GM21576 (cell line): ENCODE measurements around the gene SLCO3A1.

ENCODE experiments used
- ATAC-seq: cut with Tn5 transposase; IDR thresholded peaks from one replicate; pipeline ENCODE4 v1.9.1; 2021; ENCODE audit warnings: mild to moderate bottlenecking, moderate library complexity; ENCODE audit not compliant: unreplicated experiment

The SLCO3A1 gene

DNA sequence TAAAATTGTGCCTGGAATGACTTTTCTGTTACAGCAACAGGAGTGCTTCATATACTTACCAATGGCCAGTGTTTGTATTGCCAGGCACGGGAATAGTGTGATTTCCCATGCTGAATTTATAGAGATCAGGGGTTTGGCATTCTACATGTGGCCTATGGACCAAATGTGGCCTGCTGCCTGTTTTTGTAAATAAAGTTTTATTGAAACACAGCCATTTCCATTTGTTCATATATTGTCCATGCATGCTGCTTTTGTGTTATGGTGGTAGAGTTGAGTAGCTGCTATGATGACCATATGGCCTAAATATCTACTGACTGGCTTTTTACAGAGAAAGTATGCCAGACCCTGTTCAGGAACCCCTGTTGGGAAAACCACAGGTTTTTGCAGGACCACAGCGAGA is 55.6 kb downstream of the SLCO3A1 start:
- no peak for ATAC-seq

DNA sequence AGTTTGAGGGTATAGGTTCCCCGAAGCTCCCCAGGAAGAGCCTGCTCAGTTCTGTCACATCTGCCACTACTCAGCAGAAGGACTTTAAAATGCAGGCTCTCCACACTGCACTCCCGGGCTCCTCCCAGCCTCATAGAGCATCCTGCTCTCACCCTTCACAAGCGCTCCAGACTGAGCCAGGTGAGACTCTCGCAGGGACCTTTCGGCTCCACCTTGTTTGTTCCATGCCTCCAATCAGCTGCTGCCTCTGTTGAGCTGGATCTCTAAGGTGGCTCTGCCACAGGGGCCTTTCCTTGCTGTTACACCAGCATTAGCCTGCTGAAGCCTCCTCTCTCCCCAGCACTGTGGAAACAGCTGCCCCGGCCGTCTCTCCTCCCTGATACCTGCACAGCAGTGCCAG is 56.1 kb downstream of the SLCO3A1 start:
- ATAC-seq = no peak

DNA sequence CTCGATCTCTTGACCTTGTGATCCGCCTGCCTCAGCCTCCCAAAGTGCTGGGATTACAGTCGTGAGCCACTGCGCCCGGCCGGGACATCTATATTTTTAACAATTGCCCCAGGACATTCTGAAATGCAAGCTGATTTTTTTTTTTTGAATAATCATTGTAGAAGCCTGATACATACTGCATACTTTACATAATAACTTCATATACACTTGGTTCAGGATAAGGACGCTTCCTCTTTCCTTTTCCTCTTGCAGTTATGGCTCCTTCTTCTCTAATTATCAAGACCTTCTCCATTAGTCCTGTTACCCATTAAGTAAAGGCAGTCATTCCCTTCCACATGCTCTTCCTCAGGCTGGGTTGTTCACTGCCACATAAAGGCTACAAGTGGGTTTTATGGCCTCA is 58.3 kb downstream of the SLCO3A1 start:
- ATAC-seq = no peak

DNA sequence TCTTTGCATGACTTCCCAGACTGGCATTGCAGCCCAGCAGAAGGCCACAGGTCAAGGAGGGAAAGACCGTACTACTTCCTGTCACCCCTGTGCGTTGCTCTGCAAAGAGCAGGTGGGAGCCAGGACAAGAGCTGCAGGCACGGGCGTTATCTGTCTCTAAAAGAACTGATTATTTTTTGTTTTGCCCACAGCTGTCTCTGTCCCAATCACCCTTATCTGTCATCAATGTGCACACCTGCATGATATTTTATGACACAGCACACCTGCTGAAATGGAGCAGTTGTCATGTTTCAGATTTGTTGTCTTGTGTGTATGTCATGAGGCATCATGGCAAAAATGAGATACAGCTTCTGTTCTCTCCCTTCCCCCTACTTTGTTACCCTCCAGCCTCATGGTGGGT is 58.8 kb downstream of the SLCO3A1 start:
- ATAC-seq = no peak

DNA sequence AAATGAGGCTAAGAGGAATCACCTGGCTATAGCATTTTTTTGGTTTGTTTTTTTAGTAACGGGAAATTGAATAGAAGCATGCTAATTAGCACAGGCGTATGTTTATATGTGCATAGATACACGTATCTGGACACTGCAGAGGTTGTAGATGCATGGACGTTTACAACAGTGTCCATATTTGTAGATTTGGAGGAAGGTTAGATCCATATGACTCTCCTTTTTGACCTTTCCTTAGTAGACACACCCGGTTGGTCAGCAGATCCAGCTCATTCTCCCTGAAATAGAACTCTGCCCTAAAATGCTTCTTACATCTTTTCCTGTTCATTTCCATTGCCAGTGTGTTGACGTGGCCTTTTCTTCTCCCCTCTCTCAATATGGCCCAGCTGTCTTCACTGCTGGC is 60.1 kb downstream of the SLCO3A1 start:
- no peak for ATAC-seq

DNA sequence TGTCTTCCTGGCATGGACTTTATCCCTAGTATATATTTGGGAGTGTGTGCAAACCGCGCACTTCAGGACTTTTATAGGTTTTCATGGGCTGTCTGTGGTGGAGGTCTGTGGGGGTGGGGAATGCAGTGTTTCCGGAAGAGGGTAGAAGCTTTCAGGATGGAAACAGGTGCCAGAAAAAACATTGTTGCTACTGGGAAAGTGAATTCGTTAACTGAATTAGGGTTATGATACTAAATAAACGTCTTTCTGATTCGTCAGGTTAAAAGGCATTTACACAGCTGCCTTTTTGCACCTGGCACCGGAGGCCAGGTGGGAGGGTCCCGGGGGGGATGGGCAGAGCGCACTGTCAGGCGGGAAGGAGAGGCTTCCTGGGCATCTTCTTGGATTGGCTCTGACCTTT is 62.1 kb downstream of the SLCO3A1 start:
- no peak for ATAC-seq

DNA sequence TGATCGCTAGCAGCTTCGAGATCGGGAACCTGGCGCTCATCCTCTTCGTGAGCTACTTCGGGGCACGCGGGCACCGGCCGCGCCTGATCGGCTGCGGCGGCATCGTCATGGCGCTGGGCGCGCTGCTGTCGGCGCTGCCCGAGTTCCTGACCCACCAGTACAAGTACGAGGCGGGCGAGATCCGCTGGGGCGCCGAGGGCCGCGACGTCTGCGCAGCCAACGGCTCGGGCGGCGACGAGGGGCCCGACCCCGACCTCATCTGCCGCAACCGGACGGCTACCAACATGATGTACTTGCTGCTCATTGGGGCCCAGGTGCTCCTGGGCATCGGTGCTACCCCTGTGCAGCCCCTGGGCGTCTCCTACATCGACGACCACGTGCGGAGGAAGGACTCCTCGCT is 62.5 kb downstream of the SLCO3A1 start:
- no peak for ATAC-seq

DNA sequence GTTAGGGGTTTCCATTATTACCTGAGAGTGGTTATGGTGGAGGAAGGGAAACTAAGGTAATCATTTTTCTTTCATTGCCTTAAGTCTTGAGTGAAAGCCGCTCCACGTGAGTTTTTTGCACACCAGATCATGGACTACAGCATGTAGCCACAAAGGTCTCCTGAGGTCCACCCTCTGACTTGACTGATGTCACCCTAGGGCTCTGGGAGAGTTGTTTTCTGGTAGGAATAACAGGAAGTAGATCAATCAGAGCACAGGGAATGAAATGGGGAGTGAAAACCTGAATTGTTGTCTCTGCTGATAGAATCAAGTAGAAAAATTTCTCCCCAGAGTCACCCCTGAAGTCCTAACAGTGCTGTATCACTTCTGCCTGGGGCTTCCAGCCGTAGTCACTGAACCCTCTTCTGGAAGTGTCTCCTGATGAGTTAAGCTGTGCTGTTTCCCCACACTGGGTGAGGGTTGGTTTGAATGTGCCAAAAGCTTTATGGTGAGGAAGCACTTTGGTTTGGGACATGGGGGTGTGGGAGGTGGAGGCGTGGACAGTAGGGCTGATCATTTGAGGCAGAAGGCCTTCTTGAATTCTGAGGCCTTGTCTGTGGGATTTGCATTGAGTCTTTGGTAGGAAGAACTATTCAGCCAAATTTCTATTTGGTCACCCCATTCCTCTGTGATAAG is 64.3 kb downstream of the SLCO3A1 start:
- no peak for ATAC-seq

DNA sequence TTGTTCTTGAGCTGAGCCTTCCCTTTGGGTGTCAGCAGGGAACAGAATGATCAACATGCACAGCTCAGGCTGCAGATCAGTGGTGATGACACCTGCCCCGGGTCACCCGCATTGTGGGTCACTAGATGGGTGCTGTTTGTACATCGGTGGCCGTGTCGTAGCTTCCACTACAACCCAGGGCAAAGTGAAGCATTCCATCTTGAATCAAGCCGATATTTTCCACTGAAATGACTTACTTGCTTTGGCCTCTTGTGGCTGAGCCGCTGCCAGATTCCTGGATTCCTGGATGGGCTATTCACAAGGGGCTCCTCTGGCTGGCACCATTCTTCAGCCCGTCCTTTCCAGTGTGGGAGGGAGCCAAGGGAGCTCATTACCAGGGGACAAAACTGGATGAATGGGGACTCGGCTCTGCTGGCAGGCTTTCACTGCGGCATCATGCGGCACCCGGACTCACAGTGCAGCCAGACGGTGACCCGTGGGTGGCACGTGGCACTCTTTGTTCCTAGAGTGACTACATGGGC is 65.6 kb downstream of the SLCO3A1 start:
- no peak for ATAC-seq

DNA sequence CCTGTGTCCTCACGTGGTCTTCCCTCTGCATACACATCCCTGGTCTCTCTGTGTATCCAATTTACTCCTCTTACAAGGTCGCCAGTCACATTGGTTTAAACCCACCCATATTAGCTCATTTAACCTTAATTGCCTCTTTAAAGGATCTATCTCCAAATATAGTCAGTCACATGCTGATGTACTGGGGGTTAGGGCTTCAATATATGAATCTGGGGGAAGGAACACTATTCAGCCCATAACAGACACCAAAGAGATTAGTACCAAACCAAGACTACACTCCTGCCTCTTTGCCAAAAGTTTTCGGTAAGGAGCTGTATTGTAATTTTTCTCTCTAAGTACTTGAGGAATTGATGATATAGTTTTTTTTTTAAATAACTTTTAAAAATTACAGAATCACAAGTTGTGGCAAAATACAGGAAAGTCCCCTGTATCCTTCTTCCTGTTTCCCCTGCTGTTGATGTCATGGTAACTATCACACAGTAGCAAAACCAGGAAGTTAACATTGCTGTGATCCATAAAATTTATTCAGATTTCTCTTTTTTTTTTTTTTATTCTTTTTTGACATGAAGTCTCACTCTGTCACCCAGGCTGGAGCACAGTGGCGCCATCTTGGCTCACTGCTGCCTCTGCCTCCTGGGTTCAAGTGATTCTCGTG is 67.8 kb downstream of the SLCO3A1 start:
- no peak for ATAC-seq

DNA sequence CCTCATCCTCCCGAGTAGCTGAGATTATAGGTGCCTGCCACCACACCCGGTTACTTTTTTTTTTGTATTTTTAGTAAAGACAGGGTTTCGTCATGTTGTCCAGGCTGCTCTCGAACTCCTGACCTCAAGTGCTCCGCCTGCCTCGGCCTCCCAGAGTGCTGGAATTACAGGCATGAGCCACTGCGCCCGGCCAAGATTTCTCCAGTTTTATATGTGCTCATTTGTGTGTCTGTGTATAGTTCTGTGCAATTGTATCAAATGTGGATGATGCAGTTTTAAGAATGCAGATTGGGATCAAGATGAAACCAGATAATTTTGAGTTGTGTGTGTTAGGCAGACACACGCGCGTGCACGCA is 68.3 kb downstream of the SLCO3A1 start:
- no peak for ATAC-seq

DNA sequence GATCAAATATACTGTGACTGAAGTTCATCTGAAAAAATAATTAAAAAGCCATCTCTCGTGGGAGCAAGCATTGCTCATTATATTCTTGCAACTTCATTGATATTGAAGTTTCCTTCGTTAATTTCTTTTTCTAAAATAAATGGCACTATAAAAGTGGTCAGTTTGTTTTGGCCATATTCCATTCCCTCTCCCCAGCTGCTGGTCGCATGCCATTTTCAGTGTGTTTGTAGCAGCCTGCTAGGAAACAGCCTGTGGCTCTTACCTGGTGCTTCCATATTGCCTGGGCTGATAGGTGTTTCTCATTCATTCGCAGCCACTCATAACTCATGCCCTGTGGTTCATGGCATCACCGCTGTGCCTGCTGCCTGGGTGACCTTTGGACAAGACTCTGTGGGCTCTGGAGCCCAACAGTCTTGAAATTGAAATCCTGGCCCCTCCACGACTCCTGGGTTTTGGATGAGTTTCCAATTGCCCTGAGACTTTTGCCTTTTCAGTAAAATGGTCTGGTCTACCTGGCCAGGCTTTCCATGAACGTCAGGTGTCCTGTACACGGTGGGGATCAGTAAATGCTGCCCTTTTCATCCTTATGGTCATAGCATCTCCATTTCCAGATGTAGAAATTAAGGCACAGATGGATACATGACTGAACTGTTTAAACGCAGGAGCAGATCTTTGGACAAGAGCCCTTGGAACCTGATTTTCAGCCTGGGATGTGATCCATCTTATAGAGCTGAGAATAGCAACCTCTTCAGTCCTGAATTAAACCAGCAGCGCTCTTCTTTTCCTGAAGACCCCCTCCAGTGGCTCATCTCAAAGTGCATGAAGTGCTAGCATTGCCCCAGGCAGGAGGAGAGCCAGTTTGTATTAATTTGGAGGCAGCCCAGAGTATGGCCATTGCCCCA is 69.4 kb downstream of the SLCO3A1 start:
- no peak for ATAC-seq

DNA sequence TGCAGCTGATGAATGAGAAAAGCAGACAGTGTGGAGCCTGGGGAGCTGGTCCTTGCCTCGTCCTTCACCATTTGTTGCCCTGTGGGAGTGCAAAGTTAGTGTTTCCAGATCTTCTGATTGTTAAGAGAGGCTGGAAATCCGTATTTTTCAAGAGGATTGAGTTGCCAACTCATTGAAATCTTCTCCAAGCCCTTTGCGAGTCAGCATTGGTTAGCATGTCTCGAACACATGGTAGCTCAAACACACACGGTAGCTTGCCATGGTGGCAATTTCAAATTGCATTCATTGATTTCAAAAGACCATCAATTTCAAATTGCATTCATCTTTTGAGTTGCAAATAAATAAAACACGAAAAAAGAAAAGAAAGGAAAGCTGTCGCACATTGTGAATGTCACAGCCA is 70.7 kb downstream of the SLCO3A1 start:
- no peak for ATAC-seq

DNA sequence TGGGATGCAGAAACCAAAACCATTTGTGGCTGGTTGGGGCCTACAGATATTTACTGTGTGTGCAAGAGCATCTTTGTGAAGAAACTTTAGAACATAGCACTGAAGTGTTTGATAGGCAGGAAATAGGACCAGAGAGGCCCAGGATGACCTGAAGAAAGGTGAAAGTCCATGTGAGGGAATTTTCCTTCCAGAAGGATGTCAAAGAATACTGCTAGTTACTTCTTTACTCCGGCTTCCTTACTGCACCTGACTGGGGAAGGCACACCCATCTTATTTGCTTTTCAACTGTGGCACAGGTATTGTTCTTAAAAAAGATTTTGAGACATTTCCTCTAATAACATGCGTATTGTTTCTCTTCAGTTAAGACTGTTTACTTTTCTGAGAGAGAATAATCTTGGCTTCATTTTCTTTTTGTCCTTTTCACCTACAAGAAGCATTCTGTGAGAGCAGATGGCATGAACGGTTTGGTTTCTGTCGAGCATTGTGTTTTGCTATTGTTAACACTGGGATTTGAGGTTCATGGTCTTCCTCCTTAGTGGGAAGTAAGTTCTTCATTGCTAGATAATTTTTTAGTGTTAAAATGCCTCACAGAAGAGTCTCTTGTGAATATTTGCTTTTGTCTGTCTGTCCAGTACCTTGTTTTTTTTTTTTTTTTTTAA is 71.5 kb downstream of the SLCO3A1 start:
- ATAC-seq = no peak

DNA sequence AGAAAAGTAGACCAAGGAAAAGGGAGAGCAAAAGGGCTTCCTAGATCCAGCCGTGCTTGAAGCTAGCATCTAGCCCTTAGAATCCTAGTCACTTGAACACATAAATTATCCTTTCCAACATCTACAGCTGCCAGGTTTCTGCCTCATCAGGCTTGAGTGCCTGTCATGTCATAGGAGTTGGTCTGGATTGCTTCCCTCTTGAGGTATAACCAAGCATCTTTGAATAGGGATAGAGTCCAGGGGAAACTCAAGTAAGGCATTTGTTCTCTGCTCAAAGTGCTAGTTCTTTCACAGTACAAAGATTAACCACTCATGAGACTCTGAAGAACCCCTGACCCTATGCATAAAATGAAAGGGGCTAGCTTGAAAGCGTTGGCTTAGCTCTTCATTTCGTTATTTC is 72.3 kb downstream of the SLCO3A1 start:
- no peak for ATAC-seq

DNA sequence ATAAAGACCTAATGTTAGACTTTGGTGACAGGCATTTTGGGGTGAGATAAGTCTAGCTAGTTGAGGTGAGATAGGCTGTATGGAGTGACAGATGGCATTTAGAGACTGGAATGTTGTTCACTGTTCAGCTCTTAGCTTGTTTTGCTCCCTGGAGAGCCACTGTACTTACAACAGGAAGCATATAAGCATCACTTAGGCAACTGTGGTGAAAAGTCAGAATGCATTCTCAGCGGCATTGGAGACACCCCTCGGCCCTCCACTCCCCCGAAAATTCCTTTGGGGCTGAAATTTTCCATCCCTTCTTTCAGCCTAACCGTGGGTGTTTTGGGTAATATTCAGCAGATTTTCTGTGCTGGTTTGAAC is 73.4 kb downstream of the SLCO3A1 start:
- ATAC-seq = no peak

DNA sequence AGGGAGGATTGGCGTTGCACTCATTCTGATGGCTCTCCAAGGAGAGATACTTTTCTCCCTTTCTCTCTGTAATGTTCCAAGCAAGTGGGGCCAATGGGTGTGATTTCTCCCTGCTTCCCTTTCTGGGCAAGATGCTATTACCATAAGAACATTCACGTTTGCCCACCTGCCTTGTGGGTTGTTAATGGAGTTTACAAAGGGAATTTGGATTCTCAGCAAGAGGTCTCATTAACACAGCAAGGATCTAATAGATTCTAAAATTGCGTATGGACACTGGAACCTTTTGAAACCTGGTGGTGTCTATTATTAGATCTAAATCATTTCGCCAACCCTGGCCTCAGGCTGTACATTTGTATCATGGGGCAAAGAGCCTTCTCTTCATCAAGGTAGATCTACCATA is 74.1 kb downstream of the SLCO3A1 start:
- no peak for ATAC-seq

DNA sequence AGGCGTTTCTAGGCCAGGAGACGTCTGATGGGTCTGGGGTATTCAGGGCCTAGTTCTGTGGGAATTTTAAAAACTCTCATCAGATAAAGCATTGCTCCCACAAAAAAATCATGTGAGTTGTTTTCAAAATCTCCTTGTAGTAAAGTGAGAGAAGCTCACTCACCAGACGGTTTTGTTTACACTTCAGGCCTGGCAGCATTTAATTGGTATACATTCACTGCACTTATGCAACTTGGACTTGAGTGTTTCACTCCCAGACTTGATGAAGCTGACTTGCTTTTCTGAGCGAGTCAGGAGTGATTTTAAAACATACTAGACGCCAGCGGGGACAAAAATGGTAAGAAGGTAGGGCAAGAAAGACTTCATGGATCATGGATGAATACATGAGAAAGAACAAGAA is 75.2 kb downstream of the SLCO3A1 start:
- ATAC-seq = no peak

DNA sequence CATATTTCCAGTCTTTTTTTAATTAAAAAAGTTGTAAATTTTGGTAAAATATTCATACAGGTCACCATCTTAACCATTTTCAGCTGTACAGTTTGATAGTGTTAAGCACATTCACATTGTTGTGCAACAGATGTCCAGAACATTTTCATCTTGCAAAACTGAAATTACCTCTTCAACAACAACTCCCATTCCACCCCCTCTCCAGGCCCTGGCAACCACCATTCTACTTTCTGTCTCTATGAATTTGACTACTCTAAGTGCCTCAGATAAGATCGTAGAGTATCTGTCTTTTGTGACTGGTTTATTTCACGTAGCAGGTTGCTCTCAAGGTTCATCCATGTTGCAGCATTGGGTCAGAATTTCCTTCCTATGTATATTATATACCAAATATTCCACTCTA is 76.0 kb downstream of the SLCO3A1 start:
- no peak for ATAC-seq

DNA sequence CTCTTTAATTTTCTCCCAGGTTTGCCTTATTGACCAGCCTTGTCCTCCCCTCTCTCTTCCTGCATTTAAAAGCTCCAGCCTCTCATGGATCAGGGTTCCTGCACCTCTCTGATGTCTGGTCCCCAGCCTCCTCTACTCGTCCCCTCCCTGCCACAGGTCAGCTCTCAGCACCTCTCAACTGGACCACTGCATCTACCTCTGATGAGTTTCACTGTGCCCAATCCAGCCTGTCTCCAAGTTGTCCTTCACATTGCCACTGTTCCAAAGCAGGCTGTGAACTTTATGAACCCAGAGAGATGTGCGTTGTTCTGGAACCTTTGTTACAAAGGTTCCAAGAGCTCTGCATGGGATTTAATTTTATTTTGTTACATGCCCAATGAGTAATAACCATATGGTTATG is 76.6 kb downstream of the SLCO3A1 start:
- ATAC-seq = no peak

DNA sequence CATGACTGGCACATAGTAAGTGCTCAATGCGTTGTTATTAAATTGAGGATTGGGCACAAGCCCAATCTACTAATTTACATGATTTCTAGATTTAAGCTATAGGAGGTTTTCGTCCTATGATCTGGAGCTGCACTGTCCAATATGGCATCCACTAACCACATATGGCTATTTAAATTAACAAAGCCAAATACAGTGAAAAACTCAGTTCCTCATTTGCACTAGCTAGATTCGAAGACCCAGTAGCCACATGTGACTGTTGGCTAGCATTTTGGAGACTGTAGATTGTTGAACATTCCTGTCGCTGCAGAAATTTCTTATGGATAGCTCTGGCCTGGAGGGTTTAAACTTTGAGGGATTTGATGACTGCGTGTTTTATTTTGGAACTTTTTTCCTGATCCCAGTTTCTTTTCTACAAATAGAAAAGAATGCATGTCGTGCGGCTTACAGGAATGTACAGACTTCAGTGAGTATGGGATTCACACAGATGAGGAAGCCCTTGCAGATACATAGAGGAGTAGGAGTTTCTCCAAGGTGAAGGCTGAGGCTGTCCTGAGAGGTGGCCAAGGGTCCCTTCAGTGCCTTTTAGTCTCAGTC is 82.8 kb downstream of the SLCO3A1 start:
- no peak for ATAC-seq
